NCI-H2171 treated with DMSO at 0.1 percent for 48 hours (cell line): ENCODE results near the gene DYRK1A.

Experiments used
- DNase-seq: peaks from one replicate; lab custom pipeline; 2025; lab: John Stamatoyannopoulos, UW

Gene DYRK1A

DNA sequence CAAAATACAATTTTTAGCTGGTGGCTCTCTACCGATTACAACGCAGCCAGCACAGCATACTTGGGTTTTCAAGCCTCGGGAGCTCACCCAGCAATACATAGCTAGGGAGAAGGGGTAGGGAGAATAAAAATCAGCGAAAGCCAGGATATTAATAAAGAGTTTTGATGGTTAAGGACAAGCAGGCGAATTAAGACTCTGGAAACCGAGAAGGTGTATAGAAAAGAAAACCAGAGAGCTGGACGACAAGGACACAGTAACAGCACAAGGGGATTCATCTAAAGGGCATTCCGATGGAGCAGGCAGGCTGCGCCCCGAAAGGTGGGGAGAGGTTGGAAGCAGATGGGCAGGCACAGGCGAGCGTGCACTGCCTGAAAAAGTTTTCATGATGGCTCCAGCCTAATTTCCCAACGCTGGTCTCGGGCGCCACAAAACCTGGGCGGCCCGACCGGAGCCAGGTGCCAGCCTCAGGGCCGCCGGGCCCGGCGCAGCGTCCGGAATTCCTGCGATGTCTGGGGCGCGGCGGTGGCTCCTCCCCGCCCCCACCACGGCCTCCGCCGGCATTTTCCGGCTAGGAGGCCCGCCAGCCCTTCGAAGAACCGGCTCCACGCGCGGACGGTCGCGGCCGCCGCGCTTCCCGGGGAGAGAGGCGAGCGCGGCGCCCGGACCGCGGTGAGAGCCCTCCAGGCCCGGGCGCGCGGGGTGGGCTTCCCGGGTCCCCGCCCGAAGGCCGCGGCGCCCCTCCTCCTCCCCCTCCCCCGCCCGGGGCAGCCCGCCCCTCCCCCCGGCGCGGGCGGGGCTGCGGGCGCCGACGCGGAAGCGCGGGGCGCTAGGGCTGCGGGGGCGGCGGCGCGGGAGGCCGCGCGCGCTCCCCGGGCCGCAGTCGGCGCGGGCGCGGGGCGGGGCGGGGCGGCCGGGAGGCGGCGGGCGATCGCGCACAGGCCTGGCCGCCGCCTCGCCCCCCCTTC, 774 bp upstream of the DYRK1A start:
- DNase-seq = peak; percentile 70

GRCh38 chr21:37367336-37367702, 746 bp downstream of the DYRK1A start:
- DNase-seq = no peak

GRCh38 chr21:37367703-37368540, 1.3 kb downstream of the DYRK1A start:
- no peak for DNase-seq

- DNase-seq = peak; percentile 15
These were observed 2.1 kb downstream of the DYRK1A start for GRCh38 chr21:37368541-37369279.

GRCh38 chr21:37369307-37369854, 2.8 kb downstream of the DYRK1A start:
- no peak for DNase-seq

DNA sequence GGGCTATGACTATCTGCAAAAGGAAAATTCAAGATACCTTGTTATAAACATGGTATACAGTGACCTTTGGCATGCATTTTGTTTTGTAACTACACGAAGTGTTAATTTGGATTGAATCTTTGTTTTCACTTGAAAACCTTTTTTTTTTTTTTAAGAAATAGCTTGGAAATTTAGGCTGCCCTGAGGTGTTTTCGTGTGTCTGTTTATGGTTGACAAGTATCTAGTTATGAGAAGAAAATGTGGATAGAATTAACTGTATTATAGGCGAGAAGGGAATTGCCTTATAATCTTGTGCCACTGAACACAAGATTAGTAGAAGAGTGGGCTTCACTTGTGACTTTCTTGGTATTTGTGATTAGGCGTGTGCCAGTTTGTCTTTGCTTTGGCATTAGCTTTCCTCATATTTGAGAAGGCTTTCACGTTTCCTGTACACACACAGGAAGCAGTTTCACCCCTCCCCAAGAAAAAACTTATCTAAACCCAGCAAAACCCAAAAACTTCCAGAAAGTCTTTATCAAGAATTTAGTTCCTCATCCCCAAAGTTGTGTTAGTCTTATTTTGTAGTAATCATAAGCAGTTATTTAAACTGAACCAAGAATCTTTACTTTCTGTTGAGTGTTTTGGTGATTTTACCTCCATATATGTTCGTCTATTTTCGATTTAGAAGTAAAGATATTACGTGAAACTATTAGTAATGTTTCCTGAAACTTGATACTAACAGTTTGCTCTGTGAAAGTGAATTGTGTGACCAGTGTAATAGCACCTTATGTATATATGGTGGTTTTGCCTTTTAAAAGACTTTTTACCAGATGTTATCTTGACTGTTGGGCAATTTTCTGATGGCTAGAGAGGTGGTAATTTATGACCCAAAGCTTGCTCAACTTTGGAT, 3.8 kb downstream of the DYRK1A start:
- DNase-seq = no peak

DNA sequence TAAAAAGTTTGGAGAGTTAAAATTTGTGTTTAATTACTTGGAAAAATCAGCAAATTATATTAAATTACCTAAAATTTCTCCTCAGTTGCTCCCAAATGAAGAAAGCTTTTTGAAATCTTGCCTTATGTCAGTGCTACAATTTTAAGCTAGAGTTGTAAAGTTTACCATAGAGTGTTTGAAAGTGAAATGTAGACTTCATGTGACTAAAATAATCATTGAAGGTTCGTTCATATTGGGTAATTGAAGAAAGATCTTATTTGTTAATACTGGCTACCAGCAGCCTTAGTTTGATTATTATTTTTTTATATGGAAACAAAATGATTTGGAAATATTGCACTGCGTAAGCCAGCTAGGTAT, 4.4 kb downstream of the DYRK1A start:
- no peak for DNase-seq

DNA sequence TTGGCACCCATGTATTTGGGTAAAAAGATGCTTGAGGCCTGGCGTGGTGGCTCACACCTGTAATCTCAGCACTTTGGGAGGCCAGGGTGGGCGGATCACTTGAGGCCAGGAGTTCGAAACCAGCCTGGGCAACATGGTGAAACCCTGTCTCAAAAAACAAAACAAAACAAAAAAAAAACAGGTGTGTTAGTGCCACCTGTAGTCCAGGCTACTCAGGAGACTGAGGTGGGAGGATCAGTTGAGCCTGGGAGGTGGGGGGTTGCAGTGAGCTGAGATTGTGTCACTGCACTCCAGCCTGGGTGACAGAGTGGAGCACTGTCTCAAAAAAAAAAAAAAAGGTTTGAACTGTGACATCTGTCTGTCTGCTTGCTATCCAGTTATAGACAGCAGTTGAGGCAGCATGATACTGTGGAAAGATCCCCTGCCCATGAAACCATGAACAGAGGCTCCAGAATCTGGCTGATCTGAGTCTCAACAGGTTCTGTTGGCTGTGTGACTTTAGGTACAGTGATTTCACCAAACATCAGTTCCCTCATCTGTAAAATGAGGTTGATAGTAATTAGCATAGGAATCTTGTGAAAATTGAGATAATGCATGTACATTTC, 5.7 kb downstream of the DYRK1A start:
- no peak for DNase-seq

GRCh38 chr21:37372951-37373350, 6.4 kb downstream of the DYRK1A start:
- DNase-seq = no peak

DNA sequence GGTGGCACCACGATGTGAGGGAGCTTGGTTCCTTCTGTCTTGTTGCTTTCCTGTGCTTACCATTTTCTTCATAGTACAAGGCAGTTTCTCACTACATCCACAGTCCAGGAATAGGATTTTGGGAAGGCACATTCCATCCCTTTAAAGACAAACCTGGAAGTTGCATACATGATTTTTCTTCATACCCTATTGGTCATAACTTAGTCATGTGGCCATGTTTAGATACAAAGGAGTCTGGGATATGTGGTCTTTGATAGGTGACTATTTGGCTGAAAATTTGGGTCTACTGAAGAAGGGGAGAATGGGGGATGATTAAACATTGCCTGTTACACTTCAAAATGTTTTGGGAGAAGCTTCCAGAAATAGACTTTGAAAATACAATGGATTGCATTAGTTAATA, 7.0 kb downstream of the DYRK1A start:
- no peak for DNase-seq

DNA sequence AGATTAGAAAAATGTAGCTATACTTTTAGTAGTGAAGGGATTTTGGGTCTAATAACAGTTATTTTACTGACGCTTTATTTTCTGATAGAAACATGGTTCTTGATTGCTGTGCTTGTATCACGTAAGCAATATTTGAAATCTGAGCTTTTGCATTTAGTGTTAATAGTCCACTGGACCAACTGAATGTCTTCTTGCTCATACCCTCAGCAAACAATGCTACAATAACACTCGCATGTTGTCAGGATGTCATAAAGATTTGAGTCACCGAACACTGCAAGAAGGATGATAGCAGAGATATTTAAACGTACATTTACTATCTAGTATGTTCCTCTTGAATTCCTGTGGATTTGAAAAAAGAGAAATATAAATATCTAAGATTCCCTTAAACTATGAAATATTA, 7.5 kb downstream of the DYRK1A start:
- DNase-seq = no peak

DNA sequence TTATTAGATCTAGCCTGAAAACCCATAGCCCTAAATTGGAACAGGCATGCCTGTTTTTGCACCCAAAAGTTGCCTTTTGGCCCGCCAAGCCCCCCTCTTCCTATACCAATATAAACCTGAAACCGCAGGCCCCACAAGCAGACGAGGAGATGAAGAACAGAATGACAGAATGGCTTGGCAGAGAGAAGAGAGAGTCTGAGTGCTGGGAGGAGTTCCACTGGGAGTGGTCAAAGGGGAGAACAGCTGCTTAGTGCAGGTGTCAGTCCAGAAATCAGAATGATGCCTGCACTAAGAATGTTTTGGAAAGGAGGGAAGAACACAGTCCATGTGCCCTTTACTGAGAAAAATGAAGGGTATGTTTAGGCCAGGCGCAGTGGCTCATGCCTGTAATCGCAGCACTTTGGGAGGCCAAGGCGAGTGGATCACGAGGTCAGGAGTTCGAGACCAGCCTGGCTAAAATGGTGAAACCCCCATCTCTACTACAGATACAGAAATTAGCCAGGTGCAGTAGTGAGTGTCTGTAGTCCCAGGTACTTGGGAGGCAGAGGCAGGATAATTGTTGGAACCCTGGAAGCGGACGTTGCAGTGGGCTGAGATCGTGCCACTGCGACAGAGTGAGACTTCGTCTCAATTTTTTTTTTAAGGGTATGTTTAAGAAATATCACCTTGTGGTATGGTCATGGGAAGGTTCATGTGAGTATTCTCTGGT, 9.4 kb downstream of the DYRK1A start:
- peak; percentile 72 for DNase-seq

DNA sequence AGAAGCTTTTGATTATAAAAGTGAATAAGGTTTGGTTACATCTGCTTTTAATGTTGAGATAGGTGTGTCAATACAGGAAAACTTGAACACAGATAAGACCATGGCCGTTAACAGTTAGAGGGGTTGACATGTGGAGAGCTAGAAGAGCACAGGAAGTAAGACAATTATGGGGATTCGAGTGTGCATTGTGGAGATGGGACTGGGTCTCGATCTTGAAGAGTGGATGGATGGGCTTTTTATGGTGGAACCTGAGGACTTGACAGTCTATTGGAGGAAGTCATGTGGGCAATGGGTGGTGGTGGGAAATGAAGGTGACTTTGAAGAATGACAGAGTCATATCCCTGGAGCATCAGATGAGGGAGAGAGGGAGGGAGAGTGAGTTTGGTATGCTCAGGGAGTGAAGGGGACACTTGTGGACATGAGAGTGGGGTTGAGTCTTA, 12.1 kb downstream of the DYRK1A start:
- no peak for DNase-seq

DNA sequence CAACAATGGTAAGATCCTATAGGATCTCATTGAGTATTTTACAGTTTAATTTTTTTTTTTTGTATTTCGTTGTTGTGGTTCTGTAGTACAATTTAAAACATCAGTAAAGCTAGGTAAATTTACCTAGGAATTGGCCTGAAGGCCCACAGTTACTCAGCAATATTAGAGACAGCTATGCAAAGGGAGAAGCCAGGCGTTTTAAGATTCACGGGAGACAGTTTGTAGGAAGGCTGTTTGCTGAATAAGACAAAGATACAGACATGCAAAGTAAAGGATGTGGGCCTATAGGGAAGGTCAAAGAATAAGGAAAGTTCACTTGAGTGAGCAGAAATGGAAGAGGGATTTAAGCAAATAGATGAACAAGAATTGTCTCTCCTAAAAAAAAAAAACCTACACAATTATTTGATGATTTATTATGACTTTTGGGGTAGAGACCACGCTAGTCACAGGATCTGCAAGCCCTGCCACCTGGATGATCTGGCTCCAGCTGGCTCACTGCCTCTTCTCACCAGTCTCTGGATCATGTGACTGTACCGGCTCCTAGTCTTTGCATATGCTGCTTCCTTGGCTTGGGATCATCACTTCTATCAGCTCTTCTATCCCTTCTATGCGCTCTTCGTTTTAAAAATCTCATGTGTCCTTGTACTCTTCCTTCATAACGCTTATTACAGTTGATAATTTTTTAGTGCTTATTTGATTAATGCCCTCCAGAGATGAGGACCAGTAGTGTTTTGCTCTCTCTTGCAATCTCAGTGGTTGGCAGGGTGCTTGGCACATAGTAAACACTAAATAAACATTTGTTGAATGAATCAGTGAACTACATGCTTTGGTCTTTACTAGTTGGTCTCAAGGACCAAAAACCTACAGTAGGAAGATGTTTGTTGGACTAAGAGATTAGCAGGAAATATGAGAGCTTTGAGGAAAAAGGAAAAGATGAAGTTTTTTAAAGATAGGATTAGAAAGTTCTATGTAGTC, 14.1 kb downstream of the DYRK1A start:
- DNase-seq = peak; percentile 95

DNA sequence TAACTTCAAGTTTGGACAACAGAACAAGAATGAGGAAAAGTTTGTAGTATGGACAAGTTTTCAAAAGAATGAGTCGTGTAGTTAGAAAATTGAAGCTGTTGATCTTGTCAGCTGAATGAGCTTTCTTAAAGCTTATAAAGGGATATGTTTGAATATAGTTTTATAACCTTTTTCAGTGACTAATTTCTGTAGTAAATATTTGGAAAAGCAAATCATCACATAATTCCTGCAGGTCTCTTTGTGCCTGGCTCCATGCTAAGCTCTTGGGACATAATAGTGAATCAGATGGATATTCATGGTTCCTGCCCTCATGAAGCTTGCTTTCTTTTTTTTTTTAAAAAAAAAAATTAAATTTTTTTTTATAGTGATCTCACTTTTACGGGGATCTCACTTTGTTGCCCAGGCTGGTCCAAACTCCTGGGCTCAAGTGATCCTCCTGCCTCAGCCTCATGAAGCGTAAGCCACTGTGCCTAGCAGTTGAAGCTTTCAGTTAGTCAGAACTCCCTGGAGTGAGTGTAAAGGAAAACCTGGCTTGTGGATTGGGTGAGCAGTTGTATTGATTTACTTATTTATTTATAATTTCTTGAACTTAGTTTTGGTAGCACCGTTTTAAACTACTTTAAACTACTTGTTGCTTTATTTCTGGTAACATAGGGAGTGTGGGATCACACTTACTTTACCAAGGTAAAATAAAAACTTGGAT, 15.5 kb downstream of the DYRK1A start:
- no peak for DNase-seq

GRCh38 chr21:37383086-37383485, 16.5 kb downstream of the DYRK1A start:
- no peak for DNase-seq

DNA sequence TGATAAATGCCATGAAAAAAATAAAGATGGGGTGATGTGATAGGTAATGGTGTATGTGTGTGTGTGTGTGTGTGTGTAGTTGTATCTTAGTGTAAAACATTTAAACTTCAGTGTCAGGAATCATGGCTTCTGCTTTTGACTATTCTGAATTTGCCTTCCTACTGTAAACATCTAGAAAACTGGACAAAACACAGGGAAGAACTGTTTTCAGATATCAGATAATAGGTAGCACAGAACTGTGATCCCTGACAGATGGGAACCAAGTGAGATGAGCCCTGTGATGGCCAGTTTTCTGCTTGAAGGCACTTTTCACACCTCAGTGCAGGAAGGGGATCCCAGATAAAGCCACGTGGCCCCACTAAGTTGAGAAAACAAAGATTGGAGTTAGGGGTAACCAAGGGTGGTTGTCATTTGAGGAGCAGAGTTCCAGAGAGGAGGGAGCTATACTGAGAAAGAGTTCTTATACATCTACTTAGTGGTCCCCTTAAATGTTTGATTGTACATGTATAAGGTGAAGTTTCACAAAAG, 17.3 kb downstream of the DYRK1A start:
- no peak for DNase-seq

DNA sequence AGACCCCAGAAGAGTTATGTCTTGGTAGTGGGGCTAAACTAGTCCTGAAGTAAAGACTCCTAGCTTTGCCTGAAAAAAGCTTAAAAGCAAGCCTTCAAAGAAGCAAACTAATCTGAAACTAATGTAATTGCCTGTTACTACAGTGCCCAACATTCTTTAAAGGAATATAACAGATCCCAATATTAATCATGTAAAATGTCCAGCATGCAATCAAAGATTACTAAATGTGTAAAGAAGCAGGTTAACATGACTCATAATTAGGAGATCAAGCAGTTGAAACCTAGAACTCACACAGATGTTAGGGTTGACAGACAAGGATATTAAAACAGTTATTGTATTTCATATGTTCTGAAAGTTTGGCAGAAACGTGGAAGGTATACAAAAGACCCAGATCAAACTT, 17.8 kb downstream of the DYRK1A start:
- no peak for DNase-seq
